Retinal pigment epithelial cell (primary cell): ENCODE results near the gene RASSF1.

ENCODE experiments used
- DNase-seq: peaks from one replicate; pipeline ENCODE4 v3.0.0-alpha.2; 2010; ENCODE audit warnings: low read depth
- H3K4me3 ChIP-seq: 2 replicates; pipeline ENCODE4 v1.5.1; 2011; ENCODE audit warnings: mild to moderate bottlenecking, low read length, control low read depth, moderate library complexity
- TF ChIP-seq, protein P1 (sequence below): conservative IDR thresholded peaks from 2 replicates; pipeline ENCODE4 v1.5.1; 2011; ENCODE audit warnings: low read depth, low read length, control low read depth, inconsistent platforms

RASSF1 gene

GRCh38 chr3:50320853-50321335 lies 19.7 kb downstream of the RASSF1 start:
- DNase-seq, result no peak
- peak overlapping the region; percentile 90 for H3K4me3 ChIP-seq
- TF ChIP-seq, protein P1, sequence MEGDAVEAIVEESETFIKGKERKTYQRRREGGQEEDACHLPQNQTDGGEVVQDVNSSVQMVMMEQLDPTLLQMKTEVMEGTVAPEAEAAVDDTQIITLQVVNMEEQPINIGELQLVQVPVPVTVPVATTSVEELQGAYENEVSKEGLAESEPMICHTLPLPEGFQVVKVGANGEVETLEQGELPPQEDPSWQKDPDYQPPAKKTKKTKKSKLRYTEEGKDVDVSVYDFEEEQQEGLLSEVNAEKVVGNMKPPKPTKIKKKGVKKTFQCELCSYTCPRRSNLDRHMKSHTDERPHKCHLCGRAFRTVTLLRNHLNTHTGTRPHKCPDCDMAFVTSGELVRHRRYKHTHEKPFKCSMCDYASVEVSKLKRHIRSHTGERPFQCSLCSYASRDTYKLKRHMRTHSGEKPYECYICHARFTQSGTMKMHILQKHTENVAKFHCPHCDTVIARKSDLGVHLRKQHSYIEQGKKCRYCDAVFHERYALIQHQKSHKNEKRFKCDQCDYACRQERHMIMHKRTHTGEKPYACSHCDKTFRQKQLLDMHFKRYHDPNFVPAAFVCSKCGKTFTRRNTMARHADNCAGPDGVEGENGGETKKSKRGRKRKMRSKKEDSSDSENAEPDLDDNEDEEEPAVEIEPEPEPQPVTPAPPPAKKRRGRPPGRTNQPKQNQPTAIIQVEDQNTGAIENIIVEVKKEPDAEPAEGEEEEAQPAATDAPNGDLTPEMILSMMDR, result no peak

GRCh38 chr3:50319894-50320625 lies 20.6 kb downstream of the RASSF1 start:
- no peak for DNase-seq
- H3K4me3 ChIP-seq, result peak overlapping the region; percentile 90
- TF ChIP-seq, protein P1, result no peak

DNA sequence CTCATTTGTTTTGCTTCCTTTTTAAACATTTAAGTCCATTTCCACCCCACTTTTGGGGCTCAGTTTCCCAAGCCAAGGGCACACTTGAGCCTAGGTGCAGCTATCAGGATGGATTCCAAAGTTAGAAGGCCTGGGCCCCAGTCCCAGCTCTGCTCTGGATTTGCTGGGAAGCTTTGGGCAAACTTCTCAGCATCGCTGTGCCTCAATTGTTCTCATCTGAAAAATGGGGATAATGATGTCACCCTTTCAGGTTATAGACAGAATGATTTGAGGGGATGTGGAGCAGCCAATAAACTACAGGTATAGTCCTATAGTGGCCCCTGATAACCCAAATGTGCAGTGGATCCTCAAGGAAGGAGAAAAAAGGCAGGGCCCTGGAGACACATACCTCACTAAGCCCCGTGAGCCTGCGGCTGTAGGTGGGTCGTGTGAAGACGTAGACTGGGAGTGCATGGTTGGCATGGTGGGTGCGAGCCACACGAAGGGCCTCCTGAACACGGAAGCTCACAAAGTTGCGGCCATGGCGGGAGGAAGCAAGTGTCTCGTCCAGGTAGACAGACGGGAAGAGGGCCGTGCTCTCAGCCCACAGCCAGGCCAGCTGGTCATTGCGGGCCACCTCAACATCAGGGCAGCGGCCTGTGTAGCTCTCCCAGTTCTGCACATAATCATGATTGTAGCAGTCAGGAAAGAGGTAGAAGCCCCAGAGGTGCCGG lies 21.3 kb downstream of the RASSF1 start:
- no peak for DNase-seq
- TF ChIP-seq, protein P1, result no peak
- no peak overlapping the region for H3K4me3 ChIP-seq

DNA sequence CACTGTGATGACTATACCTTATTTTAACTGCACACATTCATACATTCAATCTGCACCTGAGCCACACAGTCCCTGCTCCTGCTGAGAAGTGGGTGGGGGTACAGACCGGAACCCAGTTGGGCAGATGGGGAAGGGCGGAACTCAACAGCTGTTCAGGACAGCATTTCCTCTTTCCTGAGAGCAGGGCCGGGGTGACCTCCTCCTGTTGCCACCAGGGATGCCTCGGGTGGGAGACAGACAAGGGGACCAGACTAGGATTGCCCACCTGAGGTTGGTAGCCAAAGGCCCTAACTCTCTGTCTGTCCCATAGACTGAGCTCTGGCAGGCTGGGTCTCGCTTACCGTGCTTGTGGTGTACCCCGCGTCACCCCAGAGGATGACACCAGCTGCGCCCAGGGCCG lies 22.0 kb downstream of the RASSF1 start:
- TF ChIP-seq, protein P1, result no peak
- no peak overlapping the region for H3K4me3 ChIP-seq

DNA sequence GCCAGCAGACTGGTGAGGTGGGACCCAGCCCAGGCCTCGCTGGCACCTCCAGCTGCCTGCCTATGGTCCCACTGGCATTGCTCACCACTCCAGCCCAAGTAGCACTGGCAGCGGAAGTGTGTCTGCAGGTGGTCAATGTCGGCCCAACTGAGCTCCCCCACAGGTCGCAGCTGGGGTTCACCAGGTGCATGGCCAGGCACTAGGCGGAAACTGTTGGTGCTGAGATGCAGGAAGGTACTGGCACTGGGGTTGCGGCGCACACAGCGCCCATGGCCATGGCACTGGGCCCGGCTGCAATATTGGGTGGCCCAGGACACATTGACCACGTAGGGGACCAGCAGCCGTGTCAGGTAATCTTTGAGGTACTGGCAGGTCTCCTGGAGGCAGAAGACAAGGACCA lies 22.5 kb downstream of the RASSF1 start:
- no peak for DNase-seq
- TF ChIP-seq, protein P1, result no peak
- no peak overlapping the region for H3K4me3 ChIP-seq

More for the DNA sequence above, 22.0 kb downstream of the RASSF1 start:
- DNase-seq, result no peak

DNA sequence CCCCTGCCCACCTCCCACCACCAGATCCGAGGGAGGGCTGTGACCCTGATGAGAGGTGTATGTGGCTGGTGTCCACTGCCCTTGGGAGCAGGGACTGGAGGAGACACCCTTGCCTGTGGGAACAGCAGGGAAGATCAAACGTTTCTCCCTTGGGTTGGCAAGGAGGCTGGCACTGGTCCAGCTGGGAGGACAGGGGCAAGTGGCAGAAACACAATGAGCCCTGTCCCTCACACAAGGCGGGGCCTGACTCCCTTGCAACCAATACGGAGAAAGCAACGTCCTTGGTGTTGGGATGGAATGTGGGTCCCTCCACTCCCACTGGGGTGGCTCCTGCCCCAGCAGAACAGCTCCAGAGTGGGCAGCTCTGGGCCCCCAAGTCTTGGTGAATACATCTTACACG lies 23.3 kb downstream of the RASSF1 start:
- no peak overlapping the region for H3K4me3 ChIP-seq
- no peak for DNase-seq
- TF ChIP-seq, protein P1, result no peak

DNA sequence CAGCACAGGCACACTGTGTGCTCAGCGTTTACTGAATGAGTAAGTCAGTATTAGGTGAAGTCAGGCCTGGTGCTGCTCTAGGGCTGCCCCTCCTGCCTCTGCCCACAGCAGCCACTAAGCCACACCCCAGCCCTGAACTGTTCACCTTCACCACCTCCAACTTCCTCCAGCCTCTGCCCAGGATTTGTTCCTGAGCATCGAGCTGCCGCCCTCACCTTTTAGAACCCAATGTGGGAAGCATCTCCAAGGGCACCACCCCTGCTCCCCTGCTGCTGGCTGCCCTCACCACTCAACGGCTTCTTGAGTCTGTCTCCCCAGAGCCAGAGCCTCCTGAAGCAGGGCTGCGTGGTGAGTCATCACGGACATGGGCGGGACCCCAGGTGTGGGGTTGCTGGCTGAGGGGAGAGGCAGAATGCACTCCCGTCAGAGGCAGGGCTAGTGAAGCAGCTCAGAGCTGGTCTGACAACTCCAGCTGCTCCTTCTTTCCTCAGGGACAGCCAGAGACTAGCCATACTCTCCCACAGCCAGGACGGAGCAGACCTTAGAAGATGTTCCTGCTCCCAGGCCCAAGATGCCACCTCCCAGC lies 23.9 kb downstream of the RASSF1 start:
- TF ChIP-seq, protein P1, result no peak
- DNase-seq, result no peak
- no peak overlapping the region for H3K4me3 ChIP-seq
